ENCODE measurements around the gene ADARB2. TPM values are rescaled to one million over a fixed set of nuclear protein-coding genes. Genes with fewer than 3 reads are reported as not detected.
"Not testable (repeated sequence)": the region's sequence is repeated elsewhere in the genome, so short reads cannot be mapped to it uniquely, and the experiment has no call there.

Gene ADARB2
- total and polyA plus RNA-seq, 2 donors, result 0.66 to 2.5 TPM

GRCh38 chr10:1434202-1434601 is 303.1 kb downstream of the ADARB2 start:
- no peaks in the 10 kb centered on the region for H3K4me1 ChIP-seq (ENCODE audit: control insufficient read depth in 2 of 2, insufficient read depth in 2 of 2, low read length in 2 of 2)
- H3K9me3 ChIP-seq (ENCODE audit: control insufficient read depth in 2 of 2, insufficient read depth in 1 of 2, low read length in 1 of 2), result no peaks in the 10 kb centered on the region
- no peaks in the 10 kb centered on the region for H3K36me3 ChIP-seq (ENCODE audit: control insufficient read depth in 2 of 2, insufficient read depth in 2 of 2, low read length in 1 of 2)
- H3K27me3 ChIP-seq (ENCODE audit: control insufficient read depth in 2 of 2, insufficient read depth in 1 of 2, low read length in 1 of 2), result no peaks in the 10 kb centered on the region
- WGBS, result 94% methylated on average over 11 of the region's 11 CpGs
- no peak overlapping the region for H3K4me3 ChIP-seq (ENCODE audit: low read length in 2 of 2)
- no peak overlapping the region for H3K27ac ChIP-seq (ENCODE audit: low read depth in 1 of 2, low read length in 1 of 2)
- no peak for DNase-seq (ENCODE audit: low read depth in 6 of 9, low spot score in 9 of 9)

GRCh38 chr10:1432161-1432560 is 305.2 kb downstream of the ADARB2 start:
- DNase-seq (ENCODE audit: low read depth in 6 of 9, low spot score in 9 of 9), result no peak
- H3K27me3 ChIP-seq (ENCODE audit: control insufficient read depth in 2 of 2, insufficient read depth in 1 of 2, low read length in 1 of 2), result no peaks in the 10 kb centered on the region
- no peaks in the 10 kb centered on the region for H3K9me3 ChIP-seq (ENCODE audit: control insufficient read depth in 2 of 2, insufficient read depth in 1 of 2, low read length in 1 of 2)
- H3K4me1 ChIP-seq (ENCODE audit: control insufficient read depth in 2 of 2, insufficient read depth in 2 of 2, low read length in 2 of 2), result no peaks in the 10 kb centered on the region
- WGBS, result 81% methylated on average over 3 of the region's 3 CpGs
- no peak overlapping the region for H3K4me3 ChIP-seq (ENCODE audit: low read length in 2 of 2)
- no peak overlapping the region for H3K27ac ChIP-seq (ENCODE audit: low read depth in 1 of 2, low read length in 1 of 2)
- H3K36me3 ChIP-seq (ENCODE audit: control insufficient read depth in 2 of 2, insufficient read depth in 2 of 2, low read length in 1 of 2), result no peaks in the 10 kb centered on the region

DNA sequence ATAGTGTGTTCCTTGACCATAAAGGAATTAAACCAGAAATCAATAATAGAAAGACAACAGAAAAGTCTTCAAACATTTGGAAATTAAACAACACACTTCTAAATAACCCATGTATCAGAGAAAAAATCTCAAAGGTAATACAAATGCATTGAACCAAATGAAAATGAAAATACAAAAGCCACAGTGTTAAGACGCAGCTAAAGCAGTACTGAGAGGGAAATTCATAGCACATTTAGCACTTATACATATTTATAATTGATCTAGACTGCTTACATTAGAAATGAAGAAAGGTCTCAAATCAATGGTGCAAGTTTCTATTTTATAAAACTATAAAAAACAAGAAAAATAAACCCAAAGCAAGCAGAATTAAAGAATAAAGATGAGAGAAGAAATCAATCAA is 306.1 kb downstream of the ADARB2 start:
- Histone ChIP-seq H3K9me3 (ENCODE audit: control insufficient read depth in 2 of 2, insufficient read depth in 1 of 2, low read length in 1 of 2) (no peaks in the 10 kb centered on the region), H3K27me3 (ENCODE audit: control insufficient read depth in 2 of 2, insufficient read depth in 1 of 2, low read length in 1 of 2) (no peaks in the 10 kb centered on the region), H3K4me1 (ENCODE audit: control insufficient read depth in 2 of 2, insufficient read depth in 2 of 2, low read length in 2 of 2) (peaks cover 0 to 4% of the 10 kb centered on the region in 2 donors), H3K27ac (ENCODE audit: low read depth in 1 of 2, low read length in 1 of 2) (no peak overlapping the region), H3K4me3 (ENCODE audit: low read length in 2 of 2) (no peak overlapping the region), H3K36me3 (ENCODE audit: control insufficient read depth in 2 of 2, insufficient read depth in 2 of 2, low read length in 1 of 2) (no peaks in the 10 kb centered on the region)
- DNase-seq (ENCODE audit: low read depth in 6 of 9, low spot score in 9 of 9), result no peak
- WGBS, result 96% methylated on average over 1 of the region's 1 CpG

DNA sequence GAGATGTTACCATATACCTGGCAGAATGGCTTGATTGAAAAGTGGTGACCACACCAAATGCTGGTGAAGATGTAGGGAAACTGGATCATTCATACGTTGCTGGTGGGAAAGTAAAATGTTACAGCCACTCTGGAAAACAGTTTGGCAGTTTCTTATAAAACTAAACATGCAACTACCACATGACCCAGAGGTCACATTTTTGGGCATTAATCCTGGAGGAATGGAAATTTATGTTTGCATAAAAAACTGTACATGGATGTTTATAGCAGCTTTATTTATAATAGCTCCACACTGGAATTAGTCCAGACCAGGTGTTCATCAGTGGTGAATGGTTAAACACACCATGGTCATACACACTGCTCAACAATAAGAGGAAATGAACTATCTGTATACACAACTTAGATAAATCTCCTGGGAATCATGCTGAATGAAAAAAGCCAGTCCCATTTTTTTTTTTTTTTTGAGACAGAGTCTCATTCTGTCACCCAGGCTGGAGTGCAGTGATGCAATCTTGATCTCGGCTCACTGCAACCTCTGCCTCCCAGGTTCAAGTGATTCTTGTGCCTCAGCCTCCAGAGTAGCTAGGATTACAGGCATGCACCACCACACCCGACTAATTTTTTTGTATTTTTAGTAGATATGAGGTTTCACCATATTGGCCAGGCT is 309.7 kb downstream of the ADARB2 start:
- DNase-seq (ENCODE audit: low read depth in 6 of 9, low spot score in 9 of 9); H3K36me3 ChIP-seq (ENCODE audit: control insufficient read depth in 2 of 2, insufficient read depth in 2 of 2, low read length in 1 of 2); H3K9me3 ChIP-seq (ENCODE audit: control insufficient read depth in 2 of 2, insufficient read depth in 1 of 2, low read length in 1 of 2); H3K4me1 ChIP-seq (ENCODE audit: control insufficient read depth in 2 of 2, insufficient read depth in 2 of 2, low read length in 2 of 2); H3K4me3 ChIP-seq (ENCODE audit: low read length in 2 of 2); H3K27ac ChIP-seq (ENCODE audit: low read depth in 1 of 2, low read length in 1 of 2); H3K27me3 ChIP-seq (ENCODE audit: control insufficient read depth in 2 of 2, insufficient read depth in 1 of 2, low read length in 1 of 2): not testable (repeated sequence)
- WGBS, result 90% methylated on average over 3 of the region's 3 CpGs

GRCh38 chr10:1426786-1427185 is 310.5 kb downstream of the ADARB2 start:
- H3K27ac ChIP-seq (ENCODE audit: low read depth in 1 of 2, low read length in 1 of 2), result no peak overlapping the region
- no peaks in the 10 kb centered on the region for H3K36me3 ChIP-seq (ENCODE audit: control insufficient read depth in 2 of 2, insufficient read depth in 2 of 2, low read length in 1 of 2)
- H3K27me3 ChIP-seq (ENCODE audit: control insufficient read depth in 2 of 2, insufficient read depth in 1 of 2, low read length in 1 of 2), result no peaks in the 10 kb centered on the region
- H3K4me3 ChIP-seq (ENCODE audit: low read length in 2 of 2), result no peak overlapping the region
- no peaks in the 10 kb centered on the region for H3K9me3 ChIP-seq (ENCODE audit: control insufficient read depth in 2 of 2, insufficient read depth in 1 of 2, low read length in 1 of 2)
- H3K4me1 ChIP-seq (ENCODE audit: control insufficient read depth in 2 of 2, insufficient read depth in 2 of 2, low read length in 2 of 2), result peaks cover 0 to 4% of the 10 kb centered on the region in 2 donors
- no peak for DNase-seq (ENCODE audit: low read depth in 6 of 9, low spot score in 9 of 9)
- 96% methylated on average over 6 of the region's 6 CpGs for WGBS

DNA sequence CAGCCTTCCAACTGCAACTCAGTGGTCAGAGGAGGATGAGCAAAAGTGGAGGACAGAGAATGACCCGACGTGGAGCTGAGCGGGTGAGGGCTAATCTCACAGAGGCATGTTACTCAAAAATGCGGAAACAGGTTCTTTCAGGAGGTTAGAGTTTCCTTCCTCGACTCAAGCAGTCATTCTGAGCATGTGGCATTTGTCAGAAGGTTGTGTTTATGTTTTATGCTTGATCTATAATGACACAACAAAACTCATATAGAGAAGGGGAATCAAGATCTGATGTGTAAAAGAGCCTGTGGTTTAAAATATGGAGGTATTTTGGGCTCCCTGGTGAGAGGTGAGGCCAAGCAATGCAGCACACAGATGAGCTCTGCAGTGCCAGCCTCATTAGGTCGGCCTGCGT is 311.4 kb downstream of the ADARB2 start:
- Histone ChIP-seq H3K36me3 (ENCODE audit: control insufficient read depth in 2 of 2, insufficient read depth in 2 of 2, low read length in 1 of 2) (no peaks in the 10 kb centered on the region), H3K4me1 (ENCODE audit: control insufficient read depth in 2 of 2, insufficient read depth in 2 of 2, low read length in 2 of 2) (peaks cover 0 to 8% of the 10 kb centered on the region in 2 donors), H3K9me3 (ENCODE audit: control insufficient read depth in 2 of 2, insufficient read depth in 1 of 2, low read length in 1 of 2) (no peaks in the 10 kb centered on the region), H3K27ac (ENCODE audit: low read depth in 1 of 2, low read length in 1 of 2) (no peak overlapping the region), H3K4me3 (ENCODE audit: low read length in 2 of 2) (no peak overlapping the region), H3K27me3 (ENCODE audit: control insufficient read depth in 2 of 2, insufficient read depth in 1 of 2, low read length in 1 of 2) (no peaks in the 10 kb centered on the region)
- peak in 1 of 9 donors; percentile 12 for DNase-seq (ENCODE audit: low read depth in 6 of 9, low spot score in 9 of 9)
- 8% methylated on average over 7 of the region's 7 CpGs for WGBS

GRCh38 chr10:1424648-1425047 is 312.7 kb downstream of the ADARB2 start:
- Histone ChIP-seq H3K4me1 (ENCODE audit: control insufficient read depth in 2 of 2, insufficient read depth in 2 of 2, low read length in 2 of 2) (peaks cover 0 to 13% of the 10 kb centered on the region in 2 donors), H3K9me3 (ENCODE audit: control insufficient read depth in 2 of 2, insufficient read depth in 1 of 2, low read length in 1 of 2) (no peaks in the 10 kb centered on the region), H3K27me3 (ENCODE audit: control insufficient read depth in 2 of 2, insufficient read depth in 1 of 2, low read length in 1 of 2) (peaks cover 0 to 2% of the 10 kb centered on the region in 2 donors), H3K36me3 (ENCODE audit: control insufficient read depth in 2 of 2, insufficient read depth in 2 of 2, low read length in 1 of 2) (no peaks in the 10 kb centered on the region), H3K27ac (ENCODE audit: low read depth in 1 of 2, low read length in 1 of 2) (no peak overlapping the region), H3K4me3 (ENCODE audit: low read length in 2 of 2) (no peak overlapping the region)
- no peak for DNase-seq (ENCODE audit: low read depth in 6 of 9, low spot score in 9 of 9)
- WGBS, result 84% methylated on average over 7 of the region's 7 CpGs

DNA sequence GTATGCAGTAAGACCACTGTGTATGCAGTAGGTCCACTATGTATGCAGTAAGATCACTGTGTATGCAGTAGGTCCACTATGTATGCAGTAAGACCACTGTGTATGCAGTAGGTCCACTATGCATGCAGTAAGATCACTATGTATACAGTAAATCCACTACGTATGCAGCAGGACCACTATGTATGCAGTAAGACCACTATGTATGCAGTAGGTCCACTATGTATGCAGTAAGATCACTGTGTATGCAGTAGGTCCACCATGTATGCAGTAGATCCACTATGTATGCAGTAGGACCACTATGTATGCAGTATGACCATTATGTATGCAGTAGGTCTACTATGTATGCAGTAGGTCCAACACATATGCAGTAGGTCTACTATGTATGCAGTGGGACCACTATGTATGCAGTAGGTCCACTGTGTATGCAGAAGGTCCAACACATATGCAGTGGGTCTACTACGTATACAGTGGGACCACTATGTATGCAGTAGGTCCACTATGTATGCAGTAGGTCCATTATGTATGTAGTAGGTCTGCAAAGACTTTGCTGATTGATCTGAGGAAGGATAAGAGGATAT is 313.6 kb downstream of the ADARB2 start:
- Histone ChIP-seq H3K36me3 (ENCODE audit: control insufficient read depth in 2 of 2, insufficient read depth in 2 of 2, low read length in 1 of 2) (no peaks in the 10 kb centered on the region), H3K4me3 (ENCODE audit: low read length in 2 of 2) (no peak overlapping the region), H3K27me3 (ENCODE audit: control insufficient read depth in 2 of 2, insufficient read depth in 1 of 2, low read length in 1 of 2) (peaks cover 0 to 4% of the 10 kb centered on the region in 2 donors), H3K9me3 (ENCODE audit: control insufficient read depth in 2 of 2, insufficient read depth in 1 of 2, low read length in 1 of 2) (no peaks in the 10 kb centered on the region), H3K4me1 (ENCODE audit: control insufficient read depth in 2 of 2, insufficient read depth in 2 of 2, low read length in 2 of 2) (peaks cover 0 to 13% of the 10 kb centered on the region in 2 donors), H3K27ac (ENCODE audit: low read depth in 1 of 2, low read length in 1 of 2) (no peak overlapping the region)
- no peak for DNase-seq (ENCODE audit: low read depth in 6 of 9, low spot score in 9 of 9)
- WGBS, result over 99% methylated on average over 2 of the region's 2 CpGs

- 95% methylated on average over 8 of the region's 8 CpGs for WGBS
- no peak overlapping the region for H3K4me3 ChIP-seq (ENCODE audit: low read length in 2 of 2)
- peaks cover 0 to 13% of the 10 kb centered on the region in 2 donors for H3K4me1 ChIP-seq (ENCODE audit: control insufficient read depth in 2 of 2, insufficient read depth in 2 of 2, low read length in 2 of 2)
- no peaks in the 10 kb centered on the region for H3K36me3 ChIP-seq (ENCODE audit: control insufficient read depth in 2 of 2, insufficient read depth in 2 of 2, low read length in 1 of 2)
- no peaks in the 10 kb centered on the region for H3K9me3 ChIP-seq (ENCODE audit: control insufficient read depth in 2 of 2, insufficient read depth in 1 of 2, low read length in 1 of 2)
- peaks cover 0 to 4% of the 10 kb centered on the region in 2 donors for H3K27me3 ChIP-seq (ENCODE audit: control insufficient read depth in 2 of 2, insufficient read depth in 1 of 2, low read length in 1 of 2)
- no peak for DNase-seq (ENCODE audit: low read depth in 6 of 9, low spot score in 9 of 9)
- no peak overlapping the region for H3K27ac ChIP-seq (ENCODE audit: low read depth in 1 of 2, low read length in 1 of 2)
Measured at GRCh38 chr10:1422275-1422674, 315.1 kb downstream of the ADARB2 start.

Measured in thymus (tissue), 11 donors.